B cell (primary cell): ENCODE data around the gene TIGD2. TPM values are rescaled to one million over a fixed set of nuclear protein-coding genes. Genes with fewer than 3 reads are reported as not detected.

ENCODE experiments used
- ATAC-seq: fragments of 200-7000 bp; cut with Tn5 transposase; one replicate; pipeline ENCODE4 v1.10.0; 2021; ENCODE audit warnings: low read depth, mild to moderate bottlenecking, moderate number of reproducible peaks, moderate library complexity
- CTCF ChIA-PET: fragments of 350-600 bp; sonication (Branson Sonifier 250); formaldehyde crosslinking; loops from one replicate; lab custom pipeline; 2021; ENCODE audit warnings: antibody characterized with exemption, inconsistent platforms; lab: Charles Lee
- POLR2A ChIA-PET: fragments of 350-600 bp; sonication (Branson Sonifier 250); formaldehyde crosslinking; loops from one replicate; lab custom pipeline; 2021; ENCODE audit warnings: antibody characterized with exemption; lab: Charles Lee
- DNase-seq: peaks from one replicate; pipeline ENCODE4 v3.0.0; 2013
- H2AFZ ChIP-seq: 2 replicates; pipeline ENCODE4 v1.6.1; 2012; ENCODE audit warnings: mild to moderate bottlenecking, low read depth, low read length; ENCODE audit not compliant: insufficient read depth, poor library complexity, severe bottlenecking
- H3K27ac ChIP-seq, 2 donors: 1 replicate in 1 of 2; 2 replicates in 1 of 2; pipeline ENCODE4 v1.5.1; 2012 to 2013; ENCODE audit warnings: low read length in 2 of 2, mild to moderate bottlenecking in 2 of 2, moderate library complexity in 1 of 2
- H3K27me3 ChIP-seq, 4 experiments: fragments of 200-600 bp in 1 of 4; sonication (generic) in 1 of 4; replicated peaks in 1 of 4; 1 replicate in 2 of 4; 2 replicates in 2 of 4; pipeline versions ENCODE4 v1.6.1 to v1.7.0; 2013 to 2016; ENCODE audit warnings: low read length in 3 of 4, mild to moderate bottlenecking in 2 of 4, mixed read lengths in 1 of 4, moderate library complexity in 1 of 4; ENCODE audit not compliant: insufficient read depth in 4 of 4, control insufficient read depth in 3 of 4; ENCODE audit errors: control extremely low read depth in 1 of 4
- H3K36me3 ChIP-seq, 2 experiments: replicated peaks in 1 of 2; 1 replicate in 1 of 2; 2 replicates in 1 of 2; pipeline versions ENCODE4 v1.6.1 to v1.7.1; 2013; ENCODE audit warnings: low read length in 1 of 2; ENCODE audit not compliant: insufficient read depth in 2 of 2, control insufficient read depth in 1 of 2; ENCODE audit errors: control extremely low read depth in 1 of 2, extremely low read depth in 1 of 2
- H3K4me1 ChIP-seq, 2 donors: fragments of 200-600 bp in 1 of 2; sonication (generic) in 1 of 2; 1 replicate in 1 of 2; 2 replicates in 1 of 2; pipeline versions ENCODE4 v1.5.1 to v1.6.1; 2013 to 2017; ENCODE audit warnings: low read length in 2 of 2; ENCODE audit not compliant: control insufficient read depth in 2 of 2, insufficient read depth in 2 of 2
- H3K4me2 ChIP-seq: replicated peaks from 2 replicates; pipeline ENCODE3; 2012; ENCODE audit warnings: mild to moderate bottlenecking, low read depth, low read length; ENCODE audit not compliant: poor library complexity, severe bottlenecking
- H3K4me3 ChIP-seq, 5 experiments: fragments of 200-600 bp in 1 of 5; sonication (generic) in 1 of 5; 1 replicate in 3 of 5; 2 replicates in 2 of 5; pipeline versions ENCODE4 v1.5.1 to v1.7.0; 2011 to 2016; ENCODE audit warnings: low read length in 4 of 5, mild to moderate bottlenecking in 4 of 5, low read depth in 2 of 5, control low read depth in 1 of 5, moderate library complexity in 1 of 5; ENCODE audit not compliant: insufficient read depth in 1 of 5; ENCODE audit errors: control extremely low read depth in 1 of 5, extremely low read depth in 1 of 5
- H3K79me2 ChIP-seq: fragments of 200-600 bp; sonication (generic); one replicate; pipeline ENCODE4 v1.6.0; 2016; ENCODE audit warnings: low read length; ENCODE audit not compliant: control insufficient read depth, insufficient read depth
- H3K9ac ChIP-seq: fragments of 200-600 bp; sonication (generic); 2 replicates; pipeline ENCODE4 v1.6.1; 2017; ENCODE audit warnings: mild to moderate bottlenecking, low read length, moderate library complexity
- H3K9me3 ChIP-seq, 3 donors: one replicate each; pipeline versions ENCODE4 v1.6.1 to v1.7.1; 2013; ENCODE audit warnings: low read length in 2 of 3; ENCODE audit not compliant: control insufficient read depth in 2 of 3, insufficient read depth in 1 of 3; ENCODE audit errors: control extremely low read depth in 1 of 3
- H4K20me1 ChIP-seq: 2 replicates; pipeline ENCODE4 v1.6.0; 2012; ENCODE audit warnings: mild to moderate bottlenecking, low read length; ENCODE audit not compliant: insufficient read depth, control insufficient read depth, poor library complexity, severe bottlenecking
- H3K27ac Mint-ChIP-seq: one replicate; pipeline ENCODE4 v1.8.0; 2021; ENCODE audit warnings: mixed read lengths
- H3K27me3 Mint-ChIP-seq: one replicate; pipeline ENCODE4 v1.8.0; 2021; ENCODE audit warnings: mixed read lengths
- H3K4me1 Mint-ChIP-seq: one replicate; pipeline ENCODE4 v1.8.0; 2021; ENCODE audit warnings: mixed read lengths
- H3K4me3 Mint-ChIP-seq: one replicate; pipeline ENCODE4 v1.8.0; 2021; ENCODE audit warnings: mixed read lengths
- H3K9me3 Mint-ChIP-seq: one replicate; pipeline ENCODE4 v1.8.0; 2022; ENCODE audit warnings: mixed read lengths; ENCODE audit not compliant: insufficient read depth
- EZH2 ChIP-seq: IDR thresholded peaks from 2 replicates; pipeline ENCODE4 v1.6.1; 2012; ENCODE audit warnings: borderline replicate concordance, low read depth, mild to moderate bottlenecking, moderate library complexity, low read length; ENCODE audit not compliant: insufficient read depth, poor library complexity, severe bottlenecking
- WGBS: methylation state at CpG from one replicate; pipeline ENCODE4 v1.1.5; 2013; ENCODE audit warnings: missing lambda C conversion rate; ENCODE audit not compliant: insufficient coverage; 5-methylcytosine and 5-hydroxymethylcytosine counted together
- intact Hi-C: fragments of 100-400 bp; cut with micrococcal nuclease; formaldehyde crosslinking; loops from one replicate; pipeline ENCODE4 v1.10.0; 2022
- polyA plus RNA-seq: library from polyadenylated mRNA; depleted of rRNA; stranded (reverse); fragments of >200 nt; gene quantifications from 2 replicates; pipeline ENCODE4 v1.2.3, GENCODE V29; 2012
- total RNA-seq, 2 donors: library from RNA; stranded (reverse); fragments of 120-200 nt in 1 of 2; gene quantifications; 1 replicate in 1 of 2; 2 replicates in 1 of 2; pipeline versions ENCODE4 v1.2.3 to v1.2.4, GENCODE V29; 2013 to 2022
- TF ChIP-seq, protein P1 (sequence below): fragments of 200-600 bp; IDR thresholded peaks from one replicate; pipeline ENCODE4 v1.8.0; 2022; ENCODE audit warnings: antibody characterized with exemption, mild to moderate bottlenecking

The TIGD2 gene
- total and polyA plus RNA-seq, 2 donors (not counting 1 experiment from before 2014, with no cell fraction given) = 2.1 to 8.6 TPM

DNA sequence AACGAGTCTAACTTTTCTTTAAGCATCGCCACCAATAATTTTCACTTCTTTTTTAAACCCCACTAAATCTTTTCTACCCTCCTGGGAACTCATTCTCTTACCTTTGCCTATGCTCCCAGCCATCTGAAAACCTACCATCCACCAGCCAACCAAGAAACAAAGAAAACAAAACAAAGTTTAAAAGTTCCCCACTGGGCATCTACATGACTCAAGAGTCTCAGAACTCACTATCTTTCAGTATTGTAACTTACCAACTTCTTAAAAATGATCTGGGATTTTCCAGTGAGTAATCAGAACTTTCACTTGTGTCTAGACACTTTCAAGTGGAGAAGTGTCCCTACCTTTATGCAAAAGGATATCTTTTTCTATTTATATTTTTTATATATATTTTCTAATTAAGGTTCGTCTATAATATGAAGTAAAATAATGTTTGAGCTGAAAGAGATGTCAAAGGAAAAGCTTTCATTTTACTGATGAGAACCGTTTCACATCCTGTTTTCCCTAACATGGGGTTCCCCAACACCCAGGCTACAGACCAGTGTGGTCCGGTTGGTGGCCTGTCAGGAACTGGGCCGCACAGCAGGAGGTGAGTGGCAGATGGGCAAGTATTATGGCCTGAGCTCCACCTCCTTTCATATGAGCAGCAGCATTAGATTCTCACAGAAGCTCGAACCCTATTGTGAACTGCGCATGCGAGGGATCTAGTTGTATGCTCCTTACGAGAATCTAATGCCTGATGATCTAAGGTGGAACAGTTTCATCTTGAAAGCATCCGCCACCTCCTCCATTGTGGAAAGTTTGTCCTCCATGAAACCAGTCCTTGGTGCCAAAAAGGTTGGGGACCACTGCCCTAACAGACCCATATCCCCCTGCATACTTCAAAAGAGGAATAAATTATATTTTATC is 9.8 kb upstream of the TIGD2 start:
- ChIA-PET POLR2A (no interaction called here), CTCF (interaction anchor here (0.6 kb wide), 1 partner anchor 213 kb away, joined by 3 read pairs; no protein-coding TSS in a partner anchor)
- H3K79me2 ChIP-seq = no peaks in the 10 kb centered on the region
- ATAC-seq (peak; percentile 75), DNase-seq (peak; percentile 46)
- 65% methylated on average over 8 of the region's 11 CpGs for WGBS
- peak overlapping the region in 1 of 2 donors; percentile 59 for H3K27ac ChIP-seq
- Mint-ChIP-seq H3K4me3 (peak overlapping the region; percentile 69), H3K27me3 (no peaks in the 10 kb centered on the region), H3K27ac (peak overlapping the region; percentile 83), H3K9me3 (no peaks in the 10 kb centered on the region), H3K4me1 (peaks cover 16% of the 10 kb centered on the region)
- H3K4me3 ChIP-seq = no peak overlapping the region
- no peak overlapping the region for H3K9ac ChIP-seq
- no peaks in the 10 kb centered on the region for H4K20me1 ChIP-seq
- H2AFZ ChIP-seq = peak overlapping the region; percentile 53
- H3K36me3 ChIP-seq = no peaks in the 10 kb centered on the region
- peaks cover 0 to 3% (median 0%) of the 10 kb centered on the region in 4 experiments for H3K27me3 ChIP-seq
- H3K4me2 ChIP-seq = peak overlapping the region; percentile 17
- intact Hi-C loops = no loop called here
- H3K9me3 ChIP-seq = peaks cover 0 to 3% (median 0%) of the 10 kb centered on the region in 3 donors
- TF ChIP-seq, protein P1, sequence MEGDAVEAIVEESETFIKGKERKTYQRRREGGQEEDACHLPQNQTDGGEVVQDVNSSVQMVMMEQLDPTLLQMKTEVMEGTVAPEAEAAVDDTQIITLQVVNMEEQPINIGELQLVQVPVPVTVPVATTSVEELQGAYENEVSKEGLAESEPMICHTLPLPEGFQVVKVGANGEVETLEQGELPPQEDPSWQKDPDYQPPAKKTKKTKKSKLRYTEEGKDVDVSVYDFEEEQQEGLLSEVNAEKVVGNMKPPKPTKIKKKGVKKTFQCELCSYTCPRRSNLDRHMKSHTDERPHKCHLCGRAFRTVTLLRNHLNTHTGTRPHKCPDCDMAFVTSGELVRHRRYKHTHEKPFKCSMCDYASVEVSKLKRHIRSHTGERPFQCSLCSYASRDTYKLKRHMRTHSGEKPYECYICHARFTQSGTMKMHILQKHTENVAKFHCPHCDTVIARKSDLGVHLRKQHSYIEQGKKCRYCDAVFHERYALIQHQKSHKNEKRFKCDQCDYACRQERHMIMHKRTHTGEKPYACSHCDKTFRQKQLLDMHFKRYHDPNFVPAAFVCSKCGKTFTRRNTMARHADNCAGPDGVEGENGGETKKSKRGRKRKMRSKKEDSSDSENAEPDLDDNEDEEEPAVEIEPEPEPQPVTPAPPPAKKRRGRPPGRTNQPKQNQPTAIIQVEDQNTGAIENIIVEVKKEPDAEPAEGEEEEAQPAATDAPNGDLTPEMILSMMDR = no peak
- TF ChIP-seq EZH2 = no peak
- H3K4me1 ChIP-seq = peaks cover 6 to 8% of the 10 kb centered on the region in 2 donors

DNA sequence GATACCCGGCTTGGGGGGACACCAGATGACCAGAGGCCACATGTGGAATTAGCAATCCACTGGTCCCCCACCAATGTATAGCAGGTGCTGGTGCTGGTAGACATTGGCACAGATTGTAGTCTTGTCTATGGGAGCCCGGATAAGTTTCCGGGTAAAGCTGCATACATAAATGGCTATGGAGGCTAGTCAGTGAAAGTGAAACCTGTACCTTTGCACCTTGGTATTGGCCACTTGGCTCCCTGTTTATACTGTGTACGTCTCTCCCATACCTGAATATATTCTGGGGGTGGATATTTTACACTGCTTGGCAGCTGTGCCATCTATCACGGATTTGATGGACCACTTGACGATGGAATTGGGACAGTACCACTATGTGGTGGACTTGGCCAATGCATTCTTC is 5.6 kb upstream of the TIGD2 start:
- no peak overlapping the region for H3K27ac ChIP-seq
- Mint-ChIP-seq H3K9me3 (peaks cover 5% of the 10 kb centered on the region), H3K27me3 (peaks cover 2% of the 10 kb centered on the region), H3K4me1 (peaks cover 20% of the 10 kb centered on the region), H3K27ac (no peak overlapping the region), H3K4me3 (no peak overlapping the region)
- no peaks in the 10 kb centered on the region for H3K79me2 ChIP-seq
- WGBS = 95% methylated on average over 5 of the region's 6 CpGs
- no peaks in the 10 kb centered on the region for H4K20me1 ChIP-seq
- intact Hi-C loops = no loop called here
- peaks cover 13 to 14% of the 10 kb centered on the region in 2 donors for H3K4me1 ChIP-seq
- no peak for TF ChIP-seq EZH2
- TF ChIP-seq, protein P1 = no peak
- no peak overlapping the region for H3K9ac ChIP-seq
- no peak overlapping the region for H2AFZ ChIP-seq
- H3K4me3 ChIP-seq = no peak overlapping the region
- DNase-seq = no peak
- POLR2A ChIA-PET = no interaction called here
- H3K27me3 ChIP-seq = peaks cover 0 to 8% (median 1%) of the 10 kb centered on the region in 4 experiments
- H3K36me3 ChIP-seq = no peaks in the 10 kb centered on the region
- H3K9me3 ChIP-seq = peaks cover 0 to 13% (median 0%) of the 10 kb centered on the region in 3 donors
- ATAC-seq = no peak
- CTCF ChIA-PET = no interaction called here
- no peak overlapping the region for H3K4me2 ChIP-seq
